AG09319 (cell line): ENCODE results near the gene PRPF18.

Experiments used
- DNase-seq: peaks from one replicate; pipeline ENCODE4 v3.0.0-alpha.2; 2010; ENCODE audit warnings: low read depth; ENCODE audit errors: extremely low read depth
- TF ChIP-seq, protein P1 (sequence below): IDR thresholded peaks from 2 replicates; pipeline ENCODE4 v1.5.1; 2011; ENCODE audit warnings: low read depth, mild to moderate bottlenecking, inconsistent platforms, low read length, moderate library complexity

The PRPF18 gene

DNA sequence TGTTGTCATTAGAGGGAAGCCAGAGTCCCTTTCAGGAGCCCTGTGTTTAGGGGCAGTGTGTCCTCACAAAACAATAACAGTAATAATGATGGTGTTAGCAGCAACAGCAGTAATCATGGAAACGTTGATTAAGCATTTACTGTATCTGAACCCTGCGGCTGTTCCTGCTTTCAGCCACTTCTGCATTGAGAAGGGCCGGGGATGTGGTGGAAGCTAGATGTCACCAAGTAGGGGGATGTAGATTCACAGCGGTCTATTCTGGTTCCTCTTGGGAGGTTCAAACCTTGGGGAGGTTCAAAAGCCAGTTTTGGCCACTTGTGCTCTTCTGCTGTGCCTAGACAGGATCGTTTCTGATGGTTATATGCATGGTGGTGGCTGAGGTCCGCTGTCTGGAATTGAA is 44.8 kb downstream of the PRPF18 start:
- TF ChIP-seq, protein P1, sequence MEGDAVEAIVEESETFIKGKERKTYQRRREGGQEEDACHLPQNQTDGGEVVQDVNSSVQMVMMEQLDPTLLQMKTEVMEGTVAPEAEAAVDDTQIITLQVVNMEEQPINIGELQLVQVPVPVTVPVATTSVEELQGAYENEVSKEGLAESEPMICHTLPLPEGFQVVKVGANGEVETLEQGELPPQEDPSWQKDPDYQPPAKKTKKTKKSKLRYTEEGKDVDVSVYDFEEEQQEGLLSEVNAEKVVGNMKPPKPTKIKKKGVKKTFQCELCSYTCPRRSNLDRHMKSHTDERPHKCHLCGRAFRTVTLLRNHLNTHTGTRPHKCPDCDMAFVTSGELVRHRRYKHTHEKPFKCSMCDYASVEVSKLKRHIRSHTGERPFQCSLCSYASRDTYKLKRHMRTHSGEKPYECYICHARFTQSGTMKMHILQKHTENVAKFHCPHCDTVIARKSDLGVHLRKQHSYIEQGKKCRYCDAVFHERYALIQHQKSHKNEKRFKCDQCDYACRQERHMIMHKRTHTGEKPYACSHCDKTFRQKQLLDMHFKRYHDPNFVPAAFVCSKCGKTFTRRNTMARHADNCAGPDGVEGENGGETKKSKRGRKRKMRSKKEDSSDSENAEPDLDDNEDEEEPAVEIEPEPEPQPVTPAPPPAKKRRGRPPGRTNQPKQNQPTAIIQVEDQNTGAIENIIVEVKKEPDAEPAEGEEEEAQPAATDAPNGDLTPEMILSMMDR, result no peak
- DNase-seq, result no peak

DNA sequence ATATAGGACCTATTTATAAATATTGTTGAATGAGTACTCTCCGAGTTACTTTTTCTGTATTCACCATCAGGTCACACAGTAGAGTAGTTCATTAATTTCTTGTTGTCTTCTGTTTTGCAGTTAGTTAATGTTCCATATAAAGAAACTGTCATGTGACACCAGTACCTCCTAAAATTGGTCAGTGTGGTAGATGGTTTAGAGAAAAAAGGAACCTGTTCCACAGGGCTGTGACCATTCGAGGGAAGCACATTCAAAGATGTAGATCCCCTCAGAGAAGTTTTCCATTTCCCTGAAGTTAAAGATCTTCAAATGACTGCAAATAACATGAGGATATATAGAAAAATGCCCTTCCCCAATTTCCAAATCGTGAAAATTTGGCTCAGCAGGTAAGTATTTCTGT is 45.7 kb downstream of the PRPF18 start:
- TF ChIP-seq, protein P1, result no peak
- DNase-seq, result no peak

DNA sequence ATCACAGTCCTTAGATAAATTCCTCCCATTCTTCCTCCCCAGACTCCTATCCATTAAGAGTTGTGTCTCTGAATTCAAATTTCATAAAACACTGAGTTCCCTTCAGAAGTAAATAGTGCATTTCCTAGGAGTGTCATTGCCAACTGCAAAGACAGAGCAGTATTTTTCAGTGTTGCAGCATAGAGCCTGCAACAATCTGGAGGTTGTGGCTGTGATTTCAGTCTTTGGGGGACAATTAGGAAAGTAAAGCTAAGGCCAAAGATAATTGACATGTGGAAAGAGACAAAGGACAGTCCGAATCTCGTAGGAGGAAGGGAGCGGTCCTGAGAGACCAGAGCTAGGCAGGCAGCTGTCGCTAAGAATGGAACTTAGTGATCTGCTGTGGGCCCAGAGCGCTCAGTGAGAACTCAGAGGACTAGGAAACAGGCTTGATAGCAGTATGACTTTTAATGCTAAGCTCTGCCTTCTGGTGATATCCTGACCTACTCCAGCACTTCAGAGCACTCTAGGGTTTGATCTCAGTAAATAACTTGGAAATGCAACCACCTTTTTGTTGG is 46.2 kb downstream of the PRPF18 start:
- DNase-seq, result no peak
- TF ChIP-seq, protein P1, result no peak

DNA sequence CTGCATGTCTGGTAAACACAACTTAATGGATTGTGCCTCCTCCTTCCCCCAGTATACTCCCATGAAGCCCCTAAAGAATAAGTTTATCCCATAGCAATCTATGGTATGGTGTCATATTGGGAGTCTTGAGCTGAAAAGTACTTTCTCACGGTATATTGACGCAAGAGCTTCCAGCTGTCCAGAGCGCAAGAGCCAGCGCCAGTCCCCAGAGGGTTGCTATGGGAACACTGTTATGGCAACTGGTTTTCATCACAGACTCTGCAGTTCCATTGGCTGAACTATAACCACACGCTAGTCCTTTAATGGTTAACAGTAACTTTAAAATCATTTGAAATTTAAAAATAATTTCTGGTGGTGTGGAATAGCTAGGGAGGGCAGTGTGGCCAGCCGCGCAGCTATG is 46.9 kb downstream of the PRPF18 start:
- DNase-seq, result peak; percentile 52
- TF ChIP-seq, protein P1, result no peak

DNA sequence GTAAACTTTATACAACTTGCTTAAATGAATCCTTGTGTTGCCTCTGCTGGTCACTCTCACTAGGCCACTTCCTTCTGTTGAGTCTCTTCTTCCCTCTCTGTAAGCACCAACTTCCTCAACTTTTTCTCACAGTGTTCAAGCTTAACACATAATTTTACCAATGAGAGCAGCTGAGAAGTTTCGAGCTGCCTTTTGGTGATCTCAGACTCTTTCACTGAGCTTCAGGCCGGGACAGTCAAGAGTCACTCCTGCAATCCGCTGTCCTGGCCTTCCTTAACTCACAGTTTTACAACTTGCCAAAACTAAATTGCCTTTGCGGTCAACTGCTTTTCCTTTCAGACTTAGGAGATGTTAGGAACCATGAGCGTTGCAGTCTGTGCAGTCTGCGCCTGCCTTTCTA is 47.4 kb downstream of the PRPF18 start:
- no peak for DNase-seq
- TF ChIP-seq, protein P1, result no peak

DNA sequence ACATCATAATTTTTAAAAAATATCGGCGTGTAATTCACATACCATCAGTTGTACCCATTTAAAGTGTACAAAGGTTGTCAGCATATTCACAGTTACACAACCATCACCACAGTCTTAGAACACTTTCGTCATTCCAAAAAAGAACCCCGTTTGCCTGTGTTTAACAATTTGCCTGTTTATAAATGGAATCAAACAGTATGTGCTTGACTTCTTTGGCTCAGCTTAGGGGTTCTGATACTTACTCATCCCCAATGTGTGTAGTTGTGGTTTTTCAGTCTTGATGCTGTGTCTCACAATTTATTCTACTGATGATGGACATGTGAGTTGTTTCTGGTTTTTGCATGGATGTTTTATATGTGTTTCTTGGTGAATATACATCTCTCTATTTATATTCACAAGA is 50.0 kb downstream of the PRPF18 start:
- TF ChIP-seq, protein P1, result no peak
- DNase-seq, result no peak

DNA sequence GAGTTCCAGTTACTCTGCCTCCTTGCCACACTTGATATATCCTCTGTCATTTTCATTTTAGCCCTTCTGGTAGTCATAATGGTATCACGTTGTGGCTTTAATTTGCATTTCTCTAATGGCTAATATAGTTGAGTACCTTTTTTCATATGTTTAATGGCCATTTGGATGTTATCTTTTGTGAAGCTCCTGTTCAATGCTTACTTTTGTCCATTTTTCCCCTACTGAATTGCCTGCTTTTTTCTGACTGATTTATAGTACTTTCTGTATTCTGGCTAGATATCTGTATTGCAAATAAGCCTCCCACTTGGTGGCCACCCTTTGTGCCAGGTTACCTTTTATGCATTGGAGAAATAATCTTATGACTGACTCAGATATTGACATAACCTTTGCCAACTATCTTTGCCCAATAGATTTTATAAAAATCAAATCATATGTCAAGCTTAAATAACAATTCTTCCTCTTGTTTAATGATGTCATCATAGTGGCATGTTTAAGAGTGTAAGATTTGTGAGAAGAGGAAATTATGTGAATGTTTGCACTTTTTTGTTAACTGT is 50.6 kb downstream of the PRPF18 start:
- DNase-seq, result no peak
- TF ChIP-seq, protein P1, result no peak
